ENCODE results near the gene IL1RAPL2. TPM values are rescaled to one million over a fixed set of nuclear protein-coding genes. Genes with fewer than 3 reads are reported as not detected.

Gene IL1RAPL2
- total RNA-seq, 1 donor from 2014 or later = 0.58 TPM

GRCh38 chrX:105051364-105051763, 485.4 kb downstream of the IL1RAPL2 start:
- no peaks in the 10 kb centered on the region for H3K9me3 Mint-ChIP-seq
- H3K36me3 Mint-ChIP-seq (ENCODE audit: low read depth) = no peaks in the 10 kb centered on the region
- H3K4me1 Mint-ChIP-seq = no peaks in the 10 kb centered on the region
- H3K4me3 Mint-ChIP-seq = no peak overlapping the region
- no peak for DNase-seq (ENCODE audit: low read depth, low spot score)
- peaks cover 2% of the 10 kb centered on the region for H3K27me3 Mint-ChIP-seq (ENCODE audit: low read depth)
- no peak overlapping the region for H3K27ac Mint-ChIP-seq (ENCODE audit: unreplicated experiment)
- TF ChIP-seq, protein P1, sequence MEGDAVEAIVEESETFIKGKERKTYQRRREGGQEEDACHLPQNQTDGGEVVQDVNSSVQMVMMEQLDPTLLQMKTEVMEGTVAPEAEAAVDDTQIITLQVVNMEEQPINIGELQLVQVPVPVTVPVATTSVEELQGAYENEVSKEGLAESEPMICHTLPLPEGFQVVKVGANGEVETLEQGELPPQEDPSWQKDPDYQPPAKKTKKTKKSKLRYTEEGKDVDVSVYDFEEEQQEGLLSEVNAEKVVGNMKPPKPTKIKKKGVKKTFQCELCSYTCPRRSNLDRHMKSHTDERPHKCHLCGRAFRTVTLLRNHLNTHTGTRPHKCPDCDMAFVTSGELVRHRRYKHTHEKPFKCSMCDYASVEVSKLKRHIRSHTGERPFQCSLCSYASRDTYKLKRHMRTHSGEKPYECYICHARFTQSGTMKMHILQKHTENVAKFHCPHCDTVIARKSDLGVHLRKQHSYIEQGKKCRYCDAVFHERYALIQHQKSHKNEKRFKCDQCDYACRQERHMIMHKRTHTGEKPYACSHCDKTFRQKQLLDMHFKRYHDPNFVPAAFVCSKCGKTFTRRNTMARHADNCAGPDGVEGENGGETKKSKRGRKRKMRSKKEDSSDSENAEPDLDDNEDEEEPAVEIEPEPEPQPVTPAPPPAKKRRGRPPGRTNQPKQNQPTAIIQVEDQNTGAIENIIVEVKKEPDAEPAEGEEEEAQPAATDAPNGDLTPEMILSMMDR (conservative IDR thresholded peaks at IDR 0.05) = no peak

- H3K27ac Mint-ChIP-seq (ENCODE audit: unreplicated experiment) = no peak overlapping the region
- no peaks in the 10 kb centered on the region for H3K4me1 Mint-ChIP-seq
- H3K4me3 Mint-ChIP-seq = no peak overlapping the region
- no peaks in the 10 kb centered on the region for H3K9me3 Mint-ChIP-seq
- TF ChIP-seq, protein P1 (conservative IDR thresholded peaks at IDR 0.05) = no peak
- DNase-seq (ENCODE audit: low read depth, low spot score) = no peak
- no peaks in the 10 kb centered on the region for H3K36me3 Mint-ChIP-seq (ENCODE audit: low read depth)
- peaks cover under 1% of the 10 kb centered on the region for H3K27me3 Mint-ChIP-seq (ENCODE audit: low read depth)
Observed at GRCh38 chrX:105052926-105053325, 486.9 kb downstream of the IL1RAPL2 start.

DNA sequence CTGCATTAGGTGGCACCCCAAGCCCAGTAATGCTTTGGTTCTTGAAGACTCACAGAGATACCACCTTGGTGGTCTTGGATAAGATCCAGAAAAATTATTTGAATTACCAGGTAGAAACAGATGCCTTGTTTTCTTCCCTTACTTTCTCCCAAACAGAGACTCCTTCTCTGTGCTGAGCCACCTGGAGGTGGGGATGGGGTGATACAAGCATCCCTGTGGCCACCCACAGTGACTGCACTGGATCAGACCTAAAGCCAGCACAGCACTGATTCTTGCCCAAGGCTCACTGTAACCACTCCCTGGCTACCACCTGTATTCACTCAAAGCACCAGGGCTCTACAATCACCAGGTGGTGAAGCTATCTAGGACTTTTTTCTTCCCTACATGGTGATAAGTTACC, 497.7 kb downstream of the IL1RAPL2 start:
- no peaks in the 10 kb centered on the region for H3K36me3 Mint-ChIP-seq (ENCODE audit: low read depth)
- no peaks in the 10 kb centered on the region for H3K27me3 Mint-ChIP-seq (ENCODE audit: low read depth)
- H3K9me3 Mint-ChIP-seq = no peaks in the 10 kb centered on the region
- no peaks in the 10 kb centered on the region for H3K4me1 Mint-ChIP-seq
- no peak overlapping the region for H3K4me3 Mint-ChIP-seq
- TF ChIP-seq, protein P1 (conservative IDR thresholded peaks at IDR 0.05) = no peak
- no peak for DNase-seq (ENCODE audit: low read depth, low spot score)
- no peak overlapping the region for H3K27ac Mint-ChIP-seq (ENCODE audit: unreplicated experiment)

GRCh38 chrX:105098201-105098600, 532.2 kb downstream of the IL1RAPL2 start:
- Mint-ChIP-seq H3K27me3 (ENCODE audit: low read depth) (no peaks in the 10 kb centered on the region), H3K27ac (ENCODE audit: unreplicated experiment) (no peak overlapping the region), H3K4me1 (no peaks in the 10 kb centered on the region), H3K9me3 (peaks cover 2% of the 10 kb centered on the region), H3K36me3 (ENCODE audit: low read depth) (no peaks in the 10 kb centered on the region), H3K4me3 (no peak overlapping the region)
- no peak for DNase-seq (ENCODE audit: low read depth, low spot score)
- TF ChIP-seq, protein P1 (conservative IDR thresholded peaks at IDR 0.05) = no peak

GRCh38 chrX:105098812-105099211, 532.8 kb downstream of the IL1RAPL2 start:
- Mint-ChIP-seq H3K9me3 (peaks cover 2% of the 10 kb centered on the region), H3K27me3 (ENCODE audit: low read depth) (no peaks in the 10 kb centered on the region), H3K4me3 (no peak overlapping the region), H3K4me1 (no peaks in the 10 kb centered on the region), H3K36me3 (ENCODE audit: low read depth) (no peaks in the 10 kb centered on the region), H3K27ac (ENCODE audit: unreplicated experiment) (no peak overlapping the region)
- no peak for DNase-seq (ENCODE audit: low read depth, low spot score)
- TF ChIP-seq, protein P1 (conservative IDR thresholded peaks at IDR 0.05) = no peak

DNA sequence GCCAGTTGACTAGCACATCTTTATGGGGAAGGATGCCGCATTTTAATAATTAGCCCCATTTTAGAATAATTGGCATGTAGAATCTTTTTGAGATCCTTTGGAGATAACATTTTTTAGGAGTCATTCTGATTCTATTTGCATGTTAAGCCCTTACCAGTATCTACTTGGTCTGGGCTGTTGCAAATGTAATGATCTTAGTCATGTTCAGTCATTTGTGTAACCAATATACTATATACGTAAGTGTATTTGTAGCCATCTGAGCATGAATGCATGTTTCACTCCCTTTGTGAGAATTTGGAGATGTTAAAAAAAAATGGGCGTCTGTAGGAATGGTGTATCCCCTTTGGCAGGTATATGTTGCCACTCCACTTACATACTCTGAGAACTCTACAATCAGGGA, 535.4 kb downstream of the IL1RAPL2 start:
- Mint-ChIP-seq H3K27me3 (ENCODE audit: low read depth) (no peaks in the 10 kb centered on the region), H3K36me3 (ENCODE audit: low read depth) (no peaks in the 10 kb centered on the region), H3K9me3 (peaks cover 2% of the 10 kb centered on the region), H3K4me1 (no peaks in the 10 kb centered on the region), H3K27ac (ENCODE audit: unreplicated experiment) (no peak overlapping the region), H3K4me3 (no peak overlapping the region)
- no peak for DNase-seq (ENCODE audit: low read depth, low spot score)
- TF ChIP-seq, protein P1 (conservative IDR thresholded peaks at IDR 0.05) = no peak
